GM23338 (cell line): ENCODE measurements around the gene RHOT1.
"Not testable (repeated sequence)": the region's sequence is repeated elsewhere in the genome, so short reads cannot be mapped to it uniquely, and the experiment has no call there.

ENCODE experiments used
- CREB1 ChIP-seq: fragments of 250-450 bp; sonication (Bioruptor Pico); IDR thresholded peaks from 2 replicates; pipeline ENCODE4 v1.5.0; 2020; ENCODE audit warnings: low read depth, mild to moderate bottlenecking, moderate library complexity
- EZH2 ChIP-seq: fragments of 200-600 bp; sonication (generic); IDR thresholded peaks from one replicate; pipeline ENCODE4 v1.8.0; 2017; ENCODE audit warnings: antibody characterized with exemption, mild to moderate bottlenecking, low read depth; ENCODE audit not compliant: unreplicated experiment
- EZH2phosphoT487 ChIP-seq: fragments of 200-600 bp; sonication (generic); IDR thresholded peaks from one replicate; pipeline ENCODE4 v1.8.1; 2018; ENCODE audit warnings: antibody characterized with exemption; ENCODE audit not compliant: unreplicated experiment
- JUNB ChIP-seq: IDR thresholded peaks from one replicate; pipeline ENCODE4 v1.6.1; 2016; ENCODE audit warnings: antibody characterized with exemption; ENCODE audit not compliant: unreplicated experiment
- POLR2AphosphoS5 ChIP-seq: IDR thresholded peaks from 2 replicates; pipeline ENCODE4 v1.6.1; 2016; ENCODE audit warnings: antibody characterized with exemption, low read depth
- REST ChIP-seq: IDR thresholded peaks from one replicate; pipeline ENCODE4 v1.6.1; 2018; ENCODE audit warnings: antibody characterized with exemption; ENCODE audit not compliant: unreplicated experiment
- ZNF462 ChIP-seq: fragments of 250-450 bp; sonication (Bioruptor Pico); IDR thresholded peaks from 2 replicates; pipeline ENCODE4 v1.5.0; 2020; ENCODE audit warnings: mild to moderate bottlenecking, moderate library complexity
- TF ChIP-seq, protein P1 (sequence below), 2 experiments: fragments of 200-600 bp in 1 of 2; sonication (generic) in 1 of 2; conservative IDR thresholded peaks; 2 replicates each; pipeline versions ENCODE4 v1.5.1 to v1.6.1; 2016 to 2017; ENCODE audit warnings: antibody characterized with exemption in 2 of 2, low read depth in 2 of 2, mild to moderate bottlenecking in 2 of 2, moderate library complexity in 1 of 2

DNA sequence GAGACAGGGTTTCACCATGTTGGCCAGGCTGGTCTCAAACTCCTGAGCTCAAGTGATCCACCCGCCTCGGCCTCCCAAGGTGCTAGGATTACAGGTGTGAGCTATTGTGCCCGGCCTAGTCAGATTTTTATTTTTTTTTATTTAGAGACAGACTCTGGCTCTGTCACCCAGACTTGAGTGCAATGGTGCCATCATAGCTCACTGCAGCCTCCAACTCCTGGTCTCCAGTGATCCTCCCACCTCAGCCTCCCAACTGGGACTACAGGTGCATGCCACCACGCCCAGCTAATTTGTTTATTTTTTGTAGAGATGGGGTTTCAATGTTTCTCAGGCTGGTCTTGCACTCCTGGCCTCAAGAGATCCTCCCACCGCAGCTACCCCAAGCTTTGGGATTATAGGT is 2.8 kb upstream of the RHOT1 start:
- TF ChIP-seq POLR2AphosphoS5; REST; EZH2; CREB1 (CRISPR knock-in tag); JUNB; EZH2phosphoT487; ZNF462 (CRISPR knock-in tag): not testable (repeated sequence)
- TF ChIP-seq, protein P1, sequence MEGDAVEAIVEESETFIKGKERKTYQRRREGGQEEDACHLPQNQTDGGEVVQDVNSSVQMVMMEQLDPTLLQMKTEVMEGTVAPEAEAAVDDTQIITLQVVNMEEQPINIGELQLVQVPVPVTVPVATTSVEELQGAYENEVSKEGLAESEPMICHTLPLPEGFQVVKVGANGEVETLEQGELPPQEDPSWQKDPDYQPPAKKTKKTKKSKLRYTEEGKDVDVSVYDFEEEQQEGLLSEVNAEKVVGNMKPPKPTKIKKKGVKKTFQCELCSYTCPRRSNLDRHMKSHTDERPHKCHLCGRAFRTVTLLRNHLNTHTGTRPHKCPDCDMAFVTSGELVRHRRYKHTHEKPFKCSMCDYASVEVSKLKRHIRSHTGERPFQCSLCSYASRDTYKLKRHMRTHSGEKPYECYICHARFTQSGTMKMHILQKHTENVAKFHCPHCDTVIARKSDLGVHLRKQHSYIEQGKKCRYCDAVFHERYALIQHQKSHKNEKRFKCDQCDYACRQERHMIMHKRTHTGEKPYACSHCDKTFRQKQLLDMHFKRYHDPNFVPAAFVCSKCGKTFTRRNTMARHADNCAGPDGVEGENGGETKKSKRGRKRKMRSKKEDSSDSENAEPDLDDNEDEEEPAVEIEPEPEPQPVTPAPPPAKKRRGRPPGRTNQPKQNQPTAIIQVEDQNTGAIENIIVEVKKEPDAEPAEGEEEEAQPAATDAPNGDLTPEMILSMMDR (conservative IDR thresholded peaks at IDR 0.05; ENCODE audit: low read depth in 2 of 2), result not testable (repeated sequence)
